ENCODE data around the gene DENND1A.
"Not testable (repeated sequence)": the region's sequence is repeated elsewhere in the genome, so short reads cannot be mapped to it uniquely, and the experiment has no call there.

The DENND1A gene

GRCh38 chr9:123636805-123637204, 293.1 kb downstream of the DENND1A start:
- H3K9me3 ChIP-seq (ENCODE audit: control insufficient read depth, insufficient read depth, low read length); H3K9ac ChIP-seq (ENCODE audit: low read depth, low read length); H3K4me1 ChIP-seq (ENCODE audit: insufficient read depth, low read length); H3K36me3 ChIP-seq (ENCODE audit: insufficient read depth, low read length): not testable (repeated sequence)

- Histone ChIP-seq H3K4me1 (ENCODE audit: insufficient read depth, low read length) (no peaks in the 10 kb centered on the region), H3K9ac (ENCODE audit: low read depth, low read length) (no peak overlapping the region), H3K9me3 (ENCODE audit: control insufficient read depth, insufficient read depth, low read length) (no peaks in the 10 kb centered on the region), H3K36me3 (ENCODE audit: insufficient read depth, low read length) (no peaks in the 10 kb centered on the region; the same call in 1 of the 2 replicates)
Measured at GRCh38 chr9:123631862-123632261, 298.1 kb downstream of the DENND1A start.

- no peak overlapping the region for H3K9ac ChIP-seq (ENCODE audit: low read depth, low read length)
- no peaks in the 10 kb centered on the region for H3K9me3 ChIP-seq (ENCODE audit: control insufficient read depth, insufficient read depth, low read length)
- no peaks in the 10 kb centered on the region; the same call in 1 of the 2 replicates for H3K36me3 ChIP-seq (ENCODE audit: insufficient read depth, low read length)
- H3K4me1 ChIP-seq (ENCODE audit: insufficient read depth, low read length) = no peaks in the 10 kb centered on the region
Measured at GRCh38 chr9:123630233-123630632, 299.7 kb downstream of the DENND1A start.

GRCh38 chr9:123629531-123629930, 300.4 kb downstream of the DENND1A start:
- no peaks in the 10 kb centered on the region for H3K9me3 ChIP-seq (ENCODE audit: control insufficient read depth, insufficient read depth, low read length)
- no peak overlapping the region for H3K9ac ChIP-seq (ENCODE audit: low read depth, low read length)
- no peaks in the 10 kb centered on the region; the same call in 1 of the 2 replicates for H3K36me3 ChIP-seq (ENCODE audit: insufficient read depth, low read length)
- no peaks in the 10 kb centered on the region for H3K4me1 ChIP-seq (ENCODE audit: insufficient read depth, low read length)

GRCh38 chr9:123622711-123623241, 307.1 kb downstream of the DENND1A start:
- no peak overlapping the region for H3K9ac ChIP-seq (ENCODE audit: low read depth, low read length)
- H3K4me1 ChIP-seq (ENCODE audit: insufficient read depth, low read length) = peaks cover 6% of the 10 kb centered on the region; the same call in 1 of the 2 replicates
- H3K9me3 ChIP-seq (ENCODE audit: control insufficient read depth, insufficient read depth, low read length) = no peaks in the 10 kb centered on the region
- H3K36me3 ChIP-seq (ENCODE audit: insufficient read depth, low read length) = no peaks in the 10 kb centered on the region

- peaks cover 18% of the 10 kb centered on the region for H3K4me1 ChIP-seq (ENCODE audit: insufficient read depth, low read length)
- no peaks in the 10 kb centered on the region for H3K9me3 ChIP-seq (ENCODE audit: control insufficient read depth, insufficient read depth, low read length)
- H3K36me3 ChIP-seq (ENCODE audit: insufficient read depth, low read length) = no peaks in the 10 kb centered on the region
- H3K9ac ChIP-seq (ENCODE audit: low read depth, low read length) = no peak overlapping the region
Measured at GRCh38 chr9:123620239-123620638, 309.7 kb downstream of the DENND1A start.

- Histone ChIP-seq H3K9me3 (ENCODE audit: control insufficient read depth, insufficient read depth, low read length) (no peaks in the 10 kb centered on the region), H3K9ac (ENCODE audit: low read depth, low read length) (no peak overlapping the region), H3K4me1 (ENCODE audit: insufficient read depth, low read length) (peaks cover 12% of the 10 kb centered on the region), H3K36me3 (ENCODE audit: insufficient read depth, low read length) (no peaks in the 10 kb centered on the region)
Measured at GRCh38 chr9:123617952-123618678, 311.8 kb downstream of the DENND1A start.

- H3K9ac ChIP-seq (ENCODE audit: low read depth, low read length) = no peak overlapping the region
- no peaks in the 10 kb centered on the region for H3K36me3 ChIP-seq (ENCODE audit: insufficient read depth, low read length)
- peaks cover 12% of the 10 kb centered on the region for H3K4me1 ChIP-seq (ENCODE audit: insufficient read depth, low read length)
- H3K9me3 ChIP-seq (ENCODE audit: control insufficient read depth, insufficient read depth, low read length) = no peaks in the 10 kb centered on the region
Measured at GRCh38 chr9:123617286-123617685, 312.6 kb downstream of the DENND1A start.

- H3K9me3 ChIP-seq (ENCODE audit: control insufficient read depth, insufficient read depth, low read length) = no peaks in the 10 kb centered on the region
- H3K4me1 ChIP-seq (ENCODE audit: insufficient read depth, low read length) = peaks cover 12% of the 10 kb centered on the region
- no peaks in the 10 kb centered on the region for H3K36me3 ChIP-seq (ENCODE audit: insufficient read depth, low read length)
- H3K9ac ChIP-seq (ENCODE audit: low read depth, low read length) = no peak overlapping the region
Measured at GRCh38 chr9:123616707-123617106, 313.2 kb downstream of the DENND1A start.

- peaks cover 12% of the 10 kb centered on the region for H3K4me1 ChIP-seq (ENCODE audit: insufficient read depth, low read length)
- no peak overlapping the region for H3K9ac ChIP-seq (ENCODE audit: low read depth, low read length)
- H3K36me3 ChIP-seq (ENCODE audit: insufficient read depth, low read length) = no peaks in the 10 kb centered on the region
- no peaks in the 10 kb centered on the region for H3K9me3 ChIP-seq (ENCODE audit: control insufficient read depth, insufficient read depth, low read length)
Measured at GRCh38 chr9:123615381-123615780, 314.5 kb downstream of the DENND1A start.

- Histone ChIP-seq H3K9ac (ENCODE audit: low read depth, low read length) (no peak overlapping the region), H3K4me1 (ENCODE audit: insufficient read depth, low read length) (peaks cover 12% of the 10 kb centered on the region), H3K9me3 (ENCODE audit: control insufficient read depth, insufficient read depth, low read length) (no peaks in the 10 kb centered on the region), H3K36me3 (ENCODE audit: insufficient read depth, low read length) (no peaks in the 10 kb centered on the region)
Measured at GRCh38 chr9:123614306-123615263, 315.3 kb downstream of the DENND1A start.

GRCh38 chr9:123611226-123611625, 318.7 kb downstream of the DENND1A start:
- Histone ChIP-seq H3K36me3 (ENCODE audit: insufficient read depth, low read length) (no peaks in the 10 kb centered on the region), H3K9ac (ENCODE audit: low read depth, low read length) (no peak overlapping the region), H3K9me3 (ENCODE audit: control insufficient read depth, insufficient read depth, low read length) (no peaks in the 10 kb centered on the region), H3K4me1 (ENCODE audit: insufficient read depth, low read length) (peaks cover under 1% of the 10 kb centered on the region)

GRCh38 chr9:123609844-123610243, 320.1 kb downstream of the DENND1A start:
- Histone ChIP-seq H3K9ac (ENCODE audit: low read depth, low read length) (no peak overlapping the region), H3K4me1 (ENCODE audit: insufficient read depth, low read length) (no peaks in the 10 kb centered on the region; the same call in 1 of the 2 replicates), H3K36me3 (ENCODE audit: insufficient read depth, low read length) (no peaks in the 10 kb centered on the region; the same call in 1 of the 2 replicates), H3K9me3 (ENCODE audit: control insufficient read depth, insufficient read depth, low read length) (no peaks in the 10 kb centered on the region)

GRCh38 chr9:123608104-123608503, 321.8 kb downstream of the DENND1A start:
- Histone ChIP-seq H3K9me3 (ENCODE audit: control insufficient read depth, insufficient read depth, low read length) (no peaks in the 10 kb centered on the region), H3K9ac (ENCODE audit: low read depth, low read length) (no peak overlapping the region), H3K36me3 (ENCODE audit: insufficient read depth, low read length) (no peaks in the 10 kb centered on the region; the same call in 1 of the 2 replicates), H3K4me1 (ENCODE audit: insufficient read depth, low read length) (no peaks in the 10 kb centered on the region)
